GM21381 (cell line): ENCODE results near the gene HNRNPLL.
"Not testable (repeated sequence)": the region's sequence is repeated elsewhere in the genome, so short reads cannot be mapped to it uniquely, and the experiment has no call there.

Experiments
- ATAC-seq: cut with Tn5 transposase; IDR thresholded peaks from one replicate; pipeline ENCODE4 v1.9.1; 2021; ENCODE audit warnings: mild to moderate bottlenecking, moderate library complexity; ENCODE audit not compliant: unreplicated experiment

The HNRNPLL gene

DNA sequence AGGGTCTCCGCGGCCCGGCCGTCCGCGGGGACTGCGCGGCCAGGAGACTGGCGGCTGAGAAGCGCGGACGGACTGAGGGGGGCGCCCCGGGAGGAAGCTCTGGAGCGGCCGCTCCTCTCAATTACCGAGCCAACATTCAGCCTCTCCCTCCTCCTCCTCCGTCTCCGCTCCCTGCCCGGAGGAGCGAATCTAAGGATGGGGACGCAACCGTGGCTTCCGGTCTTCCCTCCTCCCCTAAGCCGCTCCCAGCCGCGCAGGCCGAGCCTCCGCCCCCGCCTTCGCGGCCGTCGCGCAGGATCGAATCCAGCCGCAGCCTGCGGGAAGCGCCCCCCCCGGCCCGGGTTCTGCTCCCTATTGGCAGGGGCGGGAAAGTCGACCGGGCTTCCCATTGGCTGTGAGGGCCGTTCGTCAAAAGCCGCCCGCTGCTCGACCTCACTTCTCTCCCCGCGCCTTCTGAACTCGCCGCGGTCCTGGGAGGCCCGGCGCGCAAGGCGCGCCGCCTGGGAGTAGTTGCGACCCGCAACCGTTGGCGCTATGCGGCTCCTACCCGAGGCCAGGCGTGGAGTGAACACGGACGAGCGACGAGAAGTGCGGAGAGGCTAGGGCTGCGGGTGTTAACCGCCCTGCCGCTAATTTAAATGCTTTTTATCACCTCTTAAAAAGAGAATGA, at the start of gene HNRNPLL:
HNRNPLL (minus strand) TSS at position 197 of the 670 bp plus-strand sequence. CDS start 302 bp downstream, outside the sequence.
- ATAC-seq = peak; percentile 64

DNA sequence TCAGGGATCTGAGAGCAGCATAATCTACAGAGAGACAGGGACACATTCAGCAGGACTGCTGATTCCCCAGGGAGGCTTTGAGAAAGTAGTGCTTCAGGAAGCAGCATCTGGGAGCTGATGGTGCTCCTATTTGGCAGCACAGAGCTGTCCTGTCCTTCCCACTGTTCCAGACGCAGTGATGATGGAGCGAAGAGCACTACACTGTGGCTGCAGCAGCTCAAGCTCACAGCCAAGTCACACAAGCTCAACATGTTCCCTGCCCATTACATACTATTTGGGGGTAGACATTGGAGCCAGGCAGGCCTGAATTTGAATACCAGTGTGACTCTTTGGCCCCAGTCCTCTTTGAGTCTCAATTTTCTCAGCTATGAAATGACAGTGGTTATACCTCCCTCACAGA, 48.0 kb upstream of the HNRNPLL start:
- ATAC-seq = no peak

- ATAC-seq = no peak
These were observed 47.3 kb upstream of the HNRNPLL start for GRCh38 chr2:38650012-38650411.

DNA sequence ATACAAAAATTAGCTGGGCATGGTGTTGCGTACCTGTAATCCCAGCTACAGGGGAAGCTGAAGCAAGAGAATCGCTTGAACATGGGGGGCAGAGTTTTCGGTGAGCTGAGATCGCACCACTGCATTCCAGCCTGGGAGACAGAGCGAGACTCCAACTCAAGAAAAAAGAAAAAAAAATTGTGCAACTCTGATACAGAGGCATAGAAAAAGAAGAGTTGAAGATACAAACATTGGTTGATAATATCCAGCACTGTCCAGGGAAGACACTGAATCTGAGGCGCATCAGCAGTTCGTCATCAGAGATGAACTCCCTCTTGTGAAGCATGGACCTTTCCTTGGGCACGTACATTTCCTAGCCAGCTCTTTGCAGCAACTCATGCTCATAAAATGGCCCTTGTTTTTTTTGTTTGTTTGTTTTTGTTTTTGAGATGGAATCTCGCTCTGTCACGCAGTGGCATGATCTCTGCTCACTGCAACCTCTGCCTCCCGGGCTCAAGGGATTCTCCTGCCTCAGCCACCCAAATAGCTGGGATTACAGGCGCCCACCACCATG, 46.5 kb upstream of the HNRNPLL start:
- no peak for ATAC-seq

DNA sequence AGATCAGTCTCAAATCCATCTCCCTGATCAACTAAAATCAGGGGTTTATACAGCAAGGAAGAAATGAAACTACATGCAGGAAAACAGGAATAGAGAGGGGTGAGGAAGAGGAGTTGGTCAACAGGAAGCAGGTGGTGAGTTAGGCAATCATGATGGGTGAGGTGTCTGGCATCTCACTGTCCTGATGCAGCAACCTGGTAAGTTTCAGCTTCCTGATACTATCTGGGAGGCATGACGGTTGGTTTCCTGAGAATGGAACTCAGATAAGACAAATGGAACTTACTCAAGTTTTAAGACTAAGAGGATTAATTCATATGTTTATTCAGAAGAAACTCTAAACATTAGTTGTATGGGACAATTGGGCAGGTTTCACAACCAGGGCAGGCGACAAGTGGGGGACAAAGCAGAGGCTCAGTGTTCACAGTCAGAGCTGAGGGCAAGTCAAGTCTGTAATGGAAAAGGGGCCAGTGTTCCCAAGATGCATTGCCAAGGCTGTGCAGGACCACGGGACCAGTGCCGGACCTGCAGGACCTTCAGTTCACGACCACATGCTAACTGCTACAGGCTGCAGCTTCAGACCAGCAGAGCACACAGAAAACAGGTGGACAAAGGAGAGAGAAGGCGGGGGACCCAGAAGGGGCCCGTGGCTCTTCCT, 45.5 kb upstream of the HNRNPLL start:
- ATAC-seq = no peak

DNA sequence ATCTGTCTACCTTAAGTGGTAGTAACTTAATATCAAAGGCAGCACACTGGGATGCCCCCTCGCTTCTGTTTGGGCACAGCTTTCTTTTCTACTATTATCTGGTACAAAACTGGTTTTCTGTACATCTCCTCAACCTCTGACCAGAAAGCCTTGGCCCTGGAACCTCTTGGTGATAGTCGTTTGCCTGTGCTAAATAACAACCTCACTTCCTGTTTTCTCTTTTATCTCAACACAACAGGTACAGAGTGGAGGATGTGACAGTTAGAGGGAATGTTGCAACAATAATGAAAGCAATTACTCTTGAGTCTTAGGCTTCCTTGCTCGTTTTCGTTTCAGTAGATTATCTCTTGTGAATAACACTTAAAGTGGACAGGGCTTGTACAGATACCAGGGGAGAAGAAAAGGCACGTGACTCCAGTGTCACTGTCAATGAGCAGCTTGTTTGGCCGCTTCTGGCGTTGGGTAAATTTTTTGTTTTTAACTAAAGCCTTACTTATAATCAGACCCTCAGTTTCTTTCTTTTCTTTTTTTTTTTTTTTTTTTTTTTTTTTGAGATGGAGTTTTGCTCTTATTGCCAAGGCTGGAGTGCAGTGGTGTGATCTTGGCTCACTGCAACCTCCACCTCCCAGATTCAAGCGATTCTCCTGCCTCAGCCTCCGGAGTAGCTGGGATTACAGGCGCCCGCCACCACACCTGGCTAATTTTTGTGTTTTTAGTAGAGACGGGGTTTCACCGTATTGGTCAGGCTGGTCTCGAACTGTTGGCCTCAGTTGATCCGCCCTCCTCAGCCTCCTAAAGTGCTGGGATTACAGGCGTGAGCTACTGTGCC, 41.2 kb upstream of the HNRNPLL start:
- not testable (repeated sequence) for ATAC-seq

DNA sequence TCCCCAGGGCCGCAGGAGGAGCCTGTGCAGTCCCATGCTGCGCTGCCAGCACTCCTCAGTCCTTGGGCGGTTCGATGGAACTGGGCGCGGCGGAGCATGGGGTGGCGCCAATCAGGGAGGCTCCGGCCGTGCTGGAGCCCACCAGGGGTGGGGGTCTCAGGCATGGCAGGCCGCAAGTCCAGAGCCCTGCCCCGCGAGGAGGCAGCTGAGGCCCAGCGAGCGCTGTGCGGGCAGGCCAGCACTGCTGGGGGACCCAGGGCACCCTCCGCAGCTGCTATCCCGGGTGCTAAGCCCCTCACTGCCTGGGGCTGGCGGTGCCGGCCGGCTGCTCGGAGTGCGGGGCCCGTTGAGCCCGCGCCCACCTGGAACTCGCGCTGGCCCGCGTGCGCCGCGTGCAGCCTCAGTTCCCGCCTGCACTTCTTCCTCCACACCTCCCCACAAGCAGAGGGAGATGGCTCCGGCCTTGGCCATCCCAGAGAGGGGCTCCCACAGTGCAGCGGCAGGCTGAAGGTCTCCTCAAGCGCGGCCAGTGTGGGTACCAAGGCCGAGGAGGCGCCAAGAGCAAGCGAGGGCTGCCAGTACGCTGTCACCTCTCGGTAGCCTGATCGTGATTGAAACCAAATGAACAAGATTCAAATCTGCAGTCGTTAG, 40.4 kb upstream of the HNRNPLL start:
- no peak for ATAC-seq

DNA sequence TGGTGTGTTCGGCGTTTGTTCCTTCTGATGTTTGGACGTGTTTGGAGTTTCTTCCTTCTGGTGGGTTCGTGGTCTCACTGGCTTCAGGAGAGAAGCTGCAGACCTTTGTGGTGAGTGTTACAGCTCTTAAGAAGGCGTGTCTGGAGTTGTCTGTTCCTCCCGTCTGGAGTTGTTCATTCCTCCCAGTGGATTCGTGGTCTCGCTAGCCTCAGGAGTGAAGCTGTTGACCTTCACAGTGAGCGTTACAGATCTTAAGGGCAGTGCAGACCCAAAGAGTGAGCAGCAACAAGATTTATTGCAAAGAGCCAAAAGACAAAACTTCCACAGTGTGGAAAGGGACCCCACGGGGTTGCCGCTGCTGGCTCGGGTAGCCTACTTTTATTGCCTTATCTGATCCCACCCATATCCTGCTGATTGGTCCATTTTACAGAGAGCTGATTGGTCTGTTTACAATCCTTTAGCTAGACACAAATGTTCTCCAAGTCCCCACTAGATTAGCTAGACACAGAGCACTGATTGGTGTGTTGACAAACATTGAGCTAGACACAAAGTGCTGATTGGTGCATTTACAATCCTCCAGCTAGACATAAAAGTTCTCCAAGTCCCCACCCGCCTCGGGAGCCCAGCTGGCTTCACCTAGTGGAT, 39.8 kb upstream of the HNRNPLL start:
- not testable (repeated sequence) for ATAC-seq

GRCh38 chr2:38636069-38636468, 33.3 kb upstream of the HNRNPLL start:
- ATAC-seq = no peak

GRCh38 chr2:38635139-38635538, 32.4 kb upstream of the HNRNPLL start:
- no peak for ATAC-seq

DNA sequence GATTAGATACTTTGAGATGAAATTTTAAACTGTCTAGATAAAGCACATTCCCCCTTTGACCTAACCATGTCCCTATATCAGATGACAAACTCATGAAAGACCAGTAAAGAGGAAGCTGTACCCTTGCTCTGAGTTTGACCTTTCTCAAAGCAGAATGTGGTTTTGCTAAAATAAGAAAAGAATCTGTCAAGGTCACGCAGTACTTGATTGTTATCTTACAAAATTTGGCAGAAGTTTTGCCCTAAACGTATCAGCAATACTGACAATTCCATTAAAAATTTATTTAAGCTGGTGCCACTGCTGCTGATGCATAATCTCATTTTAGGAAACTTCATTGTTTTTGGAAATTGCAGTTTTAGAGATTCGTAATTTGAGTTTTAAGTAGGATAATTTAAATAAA, 32.0 kb upstream of the HNRNPLL start:
- ATAC-seq = peak; percentile 84

DNA sequence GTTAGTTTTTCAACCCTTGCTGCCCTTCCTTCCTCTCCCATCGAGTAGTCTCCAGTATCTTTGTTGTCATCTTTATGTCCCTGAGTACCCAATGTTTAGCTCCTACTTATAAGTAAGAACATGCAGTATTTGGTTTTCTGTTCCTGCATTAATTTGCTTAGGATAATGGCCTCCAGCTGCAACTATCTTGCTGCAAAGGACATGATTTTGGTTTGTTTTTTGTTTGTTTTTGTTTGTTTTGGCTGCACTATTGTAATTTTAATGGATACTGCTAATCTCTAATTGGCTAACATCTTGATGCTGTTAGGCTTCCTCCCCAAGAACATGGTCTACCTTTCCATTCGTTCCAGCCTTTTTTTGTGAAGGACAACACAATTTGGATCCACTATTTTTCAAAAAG, 31.2 kb upstream of the HNRNPLL start:
- no peak for ATAC-seq

DNA sequence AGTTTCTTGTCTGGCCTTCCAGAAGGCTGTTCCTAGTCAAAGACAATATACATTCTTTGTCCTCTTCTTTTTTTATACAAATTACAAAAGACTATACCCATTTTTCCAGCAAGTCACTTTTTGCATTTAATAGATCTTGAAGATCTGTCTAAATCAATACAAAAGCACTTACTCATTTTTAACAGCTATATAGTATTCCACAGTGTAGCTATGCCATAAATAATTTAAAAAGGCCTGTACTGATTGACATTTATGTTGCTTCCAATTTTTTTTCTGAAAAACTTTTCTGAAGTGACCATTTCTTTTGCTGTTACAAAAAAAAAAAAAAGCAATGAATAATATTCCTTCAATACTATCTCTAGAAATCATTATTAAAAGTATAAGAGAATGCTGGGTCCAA, 30.3 kb upstream of the HNRNPLL start:
- no peak for ATAC-seq

DNA sequence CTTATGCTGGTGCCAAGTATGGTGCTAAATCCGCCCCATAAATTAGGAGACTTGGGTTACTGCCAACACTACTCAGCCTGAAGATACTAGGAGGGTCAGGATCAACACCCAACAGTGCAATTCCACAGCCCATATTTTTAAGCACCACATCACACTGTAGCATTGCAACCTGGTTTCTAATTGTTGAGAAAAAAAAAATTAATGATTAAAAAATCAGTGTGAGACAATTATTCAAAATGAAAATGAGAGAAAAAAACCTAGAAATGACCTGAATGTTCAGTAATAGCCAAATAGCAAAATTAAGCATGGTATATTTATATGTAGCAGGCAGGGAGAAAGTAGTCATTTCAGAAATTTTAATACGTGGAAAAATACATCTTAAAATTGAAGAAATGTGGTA, 29.2 kb upstream of the HNRNPLL start:
- no peak for ATAC-seq

DNA sequence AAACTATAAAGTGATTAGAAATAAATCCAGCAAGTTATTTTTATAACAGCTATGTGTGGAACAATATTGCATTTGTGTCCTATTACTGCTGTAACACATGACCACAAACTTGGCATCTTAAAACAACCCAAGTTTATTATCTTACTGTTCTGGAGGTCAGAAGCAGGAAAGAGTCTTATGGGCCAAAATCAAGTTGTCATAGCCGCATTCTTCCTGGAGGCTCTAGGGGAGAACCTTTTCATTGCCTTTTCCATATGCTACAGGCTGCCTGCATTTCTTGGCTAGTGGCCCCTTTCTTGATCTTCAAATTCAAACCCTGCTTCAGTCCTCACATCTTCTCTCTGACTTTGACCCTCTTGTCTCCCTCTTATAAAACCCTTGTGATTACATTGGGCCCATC, 27.0 kb upstream of the HNRNPLL start:
- ATAC-seq = no peak

DNA sequence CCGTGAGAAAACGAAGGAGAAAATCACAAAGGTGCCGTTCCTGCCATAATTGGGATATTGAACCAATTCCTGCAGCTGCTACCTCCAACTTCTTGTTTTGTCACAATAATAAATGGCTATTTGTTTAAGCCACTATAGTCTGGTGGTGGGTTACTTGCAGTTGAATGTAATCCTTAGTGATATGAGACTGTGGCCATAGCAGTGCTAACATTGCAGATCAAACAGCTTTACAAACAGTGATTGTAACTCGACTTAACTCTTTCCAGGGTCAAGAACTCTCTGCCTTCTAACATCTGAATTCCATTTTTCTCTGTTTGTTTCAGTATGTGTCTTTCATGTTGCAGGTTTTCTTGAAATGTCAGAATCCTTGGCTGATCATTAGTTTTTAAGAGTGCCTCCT, 24.7 kb upstream of the HNRNPLL start:
- ATAC-seq = no peak

- ATAC-seq = no peak
These were observed 23.8 kb upstream of the HNRNPLL start for GRCh38 chr2:38626326-38627035.

- no peak for ATAC-seq
These were observed 19.5 kb upstream of the HNRNPLL start for GRCh38 chr2:38622210-38622609.

DNA sequence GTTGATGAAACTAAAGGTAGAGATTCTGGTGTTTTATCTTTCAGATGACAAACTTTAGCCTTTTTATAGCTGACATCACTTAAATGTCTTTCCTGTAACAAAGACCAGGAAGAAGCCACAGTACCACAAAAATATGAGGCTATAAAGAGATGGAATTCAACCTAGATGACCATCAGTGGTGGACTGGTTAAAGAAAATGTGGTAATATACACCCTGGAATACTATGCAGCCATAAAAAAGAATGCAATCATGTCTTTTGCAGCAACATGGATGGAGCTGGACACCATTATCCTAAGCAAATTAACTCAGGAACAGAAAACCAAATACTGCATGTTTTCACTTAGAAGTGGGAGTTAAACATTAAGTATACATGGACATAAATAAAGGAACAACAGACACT, 18.3 kb upstream of the HNRNPLL start:
- no peak for ATAC-seq
